ENCODE results near the gene XRCC4. TPM values are rescaled to one million over a fixed set of nuclear protein-coding genes. Genes with fewer than 3 reads are reported as not detected.

XRCC4 gene
- total RNA-seq (ENCODE audit: low replicate concordance) = 2.9 and 20.5 TPM in 2 replicates

GRCh38 chr5:83076742-83077661 lies at the start of gene XRCC4, which contains the start of gene TMEM167A:
Gene XRCC4 (plus strand): TSS chr5:83077547. CDS start chr5:83104920, 27,373 bp downstream.
Gene TMEM167A (minus strand): TSS chr5:83077394. CDS start chr5:83077323, 71 bp downstream.

Other genes with a start within 250 kb of the XRCC4 start
- gene TMEM167A, start 153 bp upstream of the XRCC4 start, total RNA-seq (ENCODE audit: low replicate concordance) = 30.0 and 65.8 TPM in 2 replicates